ENCODE results near the gene ZNF609. TPM values are rescaled to one million over a fixed set of nuclear protein-coding genes. Genes with fewer than 3 reads are reported as not detected.

ZNF609 gene
- total and polyA plus RNA-seq, 2 experiments from 2014 or later: 12.5 to 23.0 TPM

DNA sequence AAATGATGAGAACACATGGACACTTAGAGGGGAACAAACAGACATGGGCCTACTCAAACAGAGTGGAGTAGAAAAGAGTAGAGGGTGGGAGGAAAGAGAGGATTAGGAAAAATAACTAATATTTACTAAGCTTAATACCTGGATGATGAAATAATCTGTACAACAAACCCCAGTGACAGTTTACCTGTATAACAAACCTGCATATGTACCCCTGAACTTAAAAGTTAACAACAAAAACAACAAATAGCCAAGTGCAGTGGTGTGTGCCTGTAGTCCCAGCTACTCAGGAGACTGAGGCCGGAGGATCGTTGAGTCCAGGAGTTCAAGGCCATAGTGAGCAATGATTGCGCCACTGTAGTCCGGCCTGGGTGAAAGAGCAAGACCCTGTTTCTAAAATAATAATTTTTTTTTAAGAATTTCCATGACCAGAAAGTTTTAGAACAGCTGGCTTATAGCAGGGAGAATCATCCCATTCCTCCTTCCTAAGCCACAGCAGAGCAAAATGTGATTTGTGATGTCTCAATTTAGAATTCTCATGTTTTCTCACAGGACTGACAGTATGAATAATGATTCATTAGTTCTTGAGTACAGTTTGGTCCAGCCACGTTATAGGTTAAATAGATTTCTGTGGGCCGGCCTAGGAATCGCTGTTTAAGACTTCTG, 150.0 kb downstream of the ZNF609 start:
- 67% methylated on average over 7 of the region's 7 CpGs for WGBS (ENCODE audit: low lambda C conversion rate, missing lambda C conversion rate)
- Histone ChIP-seq H3K36me3 (replicated peaks; ENCODE audit: insufficient read depth, low read depth) (no peaks in the 10 kb centered on the region), H4K20me1 (ENCODE audit: insufficient read depth, poor library complexity, severe bottlenecking) (peaks cover 13% of the 10 kb centered on the region), H2AFZ (no peak overlapping the region), H3K9me3 (ENCODE audit: low read depth) (no peaks in the 10 kb centered on the region), H3K27me3 (no peaks in the 10 kb centered on the region), H3K4me3 (no peak overlapping the region), H3K27ac (peak overlapping the region; percentile 13), H3K4me2 (no peak overlapping the region), H3K4me1 (ENCODE audit: insufficient read depth) (peaks cover 14% of the 10 kb centered on the region), H3K9me2 (replicated peaks; ENCODE audit: insufficient read depth) (no peaks in the 10 kb centered on the region), H3K79me2 (peaks cover 92% of the 10 kb centered on the region)
- no peak for TF ChIP-seq EZH2 (IDR thresholded peaks at IDR 0.05; ENCODE audit: borderline replicate concordance)
- no peak for TF ChIP-seq EZH2phosphoT487 (IDR thresholded peaks at IDR 0.05; ENCODE audit: low read depth, severe bottlenecking, unreplicated experiment)
- TF ChIP-seq, protein P1, sequence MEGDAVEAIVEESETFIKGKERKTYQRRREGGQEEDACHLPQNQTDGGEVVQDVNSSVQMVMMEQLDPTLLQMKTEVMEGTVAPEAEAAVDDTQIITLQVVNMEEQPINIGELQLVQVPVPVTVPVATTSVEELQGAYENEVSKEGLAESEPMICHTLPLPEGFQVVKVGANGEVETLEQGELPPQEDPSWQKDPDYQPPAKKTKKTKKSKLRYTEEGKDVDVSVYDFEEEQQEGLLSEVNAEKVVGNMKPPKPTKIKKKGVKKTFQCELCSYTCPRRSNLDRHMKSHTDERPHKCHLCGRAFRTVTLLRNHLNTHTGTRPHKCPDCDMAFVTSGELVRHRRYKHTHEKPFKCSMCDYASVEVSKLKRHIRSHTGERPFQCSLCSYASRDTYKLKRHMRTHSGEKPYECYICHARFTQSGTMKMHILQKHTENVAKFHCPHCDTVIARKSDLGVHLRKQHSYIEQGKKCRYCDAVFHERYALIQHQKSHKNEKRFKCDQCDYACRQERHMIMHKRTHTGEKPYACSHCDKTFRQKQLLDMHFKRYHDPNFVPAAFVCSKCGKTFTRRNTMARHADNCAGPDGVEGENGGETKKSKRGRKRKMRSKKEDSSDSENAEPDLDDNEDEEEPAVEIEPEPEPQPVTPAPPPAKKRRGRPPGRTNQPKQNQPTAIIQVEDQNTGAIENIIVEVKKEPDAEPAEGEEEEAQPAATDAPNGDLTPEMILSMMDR (IDR thresholded peaks at IDR 0.05; ENCODE audit: poor library complexity): no peak
- DNase-seq (ENCODE audit: low spot score): no peak

DNA sequence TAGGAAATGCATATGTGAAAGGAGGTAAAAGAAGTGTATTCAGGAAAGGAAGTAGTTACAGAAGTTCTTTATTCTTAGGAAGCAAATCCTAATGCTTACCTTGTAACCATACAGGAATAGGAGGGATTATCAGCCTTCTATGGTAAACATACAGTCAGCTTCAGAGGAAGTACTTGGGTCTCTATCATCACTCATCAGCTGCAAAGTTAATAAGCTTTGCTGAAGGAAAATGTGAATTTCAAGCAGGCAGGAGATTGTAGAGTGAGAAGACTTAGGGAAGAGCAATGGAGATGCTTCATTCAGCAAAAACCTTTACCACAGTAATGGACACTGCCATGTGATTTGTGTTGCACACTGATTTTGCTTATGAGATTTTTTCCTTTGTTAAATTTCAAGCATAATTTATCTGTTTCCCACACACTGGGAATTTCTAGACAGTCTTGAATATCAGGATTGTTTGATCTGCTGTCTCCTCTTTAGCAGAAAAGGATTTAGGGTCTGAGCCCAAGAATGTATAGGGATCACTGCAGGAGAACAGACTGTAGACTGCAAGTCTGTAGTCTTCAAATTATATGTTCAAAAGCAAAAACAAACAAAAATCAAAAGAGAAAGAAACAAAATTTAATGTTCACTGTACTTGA, 150.8 kb downstream of the ZNF609 start:
- Histone ChIP-seq H3K9me2 (replicated peaks; ENCODE audit: insufficient read depth) (no peaks in the 10 kb centered on the region), H3K27ac (peak overlapping the region; percentile 13), H3K27me3 (no peaks in the 10 kb centered on the region), H4K20me1 (ENCODE audit: insufficient read depth, poor library complexity, severe bottlenecking) (peaks cover 13% of the 10 kb centered on the region), H3K4me1 (ENCODE audit: insufficient read depth) (peaks cover 14% of the 10 kb centered on the region), H3K4me2 (no peak overlapping the region), H3K79me2 (peaks cover 94% of the 10 kb centered on the region), H2AFZ (no peak overlapping the region), H3K9me3 (ENCODE audit: low read depth) (no peaks in the 10 kb centered on the region), H3K36me3 (replicated peaks; ENCODE audit: insufficient read depth, low read depth) (no peaks in the 10 kb centered on the region), H3K4me3 (no peak overlapping the region)
- TF ChIP-seq EZH2phosphoT487 (IDR thresholded peaks at IDR 0.05; ENCODE audit: low read depth, severe bottlenecking, unreplicated experiment) (no peak), EZH2 (IDR thresholded peaks at IDR 0.05; ENCODE audit: borderline replicate concordance) (no peak)
- TF ChIP-seq, protein P1 (IDR thresholded peaks at IDR 0.05; ENCODE audit: poor library complexity): no peak
- DNase-seq (ENCODE audit: low spot score): no peak

DNA sequence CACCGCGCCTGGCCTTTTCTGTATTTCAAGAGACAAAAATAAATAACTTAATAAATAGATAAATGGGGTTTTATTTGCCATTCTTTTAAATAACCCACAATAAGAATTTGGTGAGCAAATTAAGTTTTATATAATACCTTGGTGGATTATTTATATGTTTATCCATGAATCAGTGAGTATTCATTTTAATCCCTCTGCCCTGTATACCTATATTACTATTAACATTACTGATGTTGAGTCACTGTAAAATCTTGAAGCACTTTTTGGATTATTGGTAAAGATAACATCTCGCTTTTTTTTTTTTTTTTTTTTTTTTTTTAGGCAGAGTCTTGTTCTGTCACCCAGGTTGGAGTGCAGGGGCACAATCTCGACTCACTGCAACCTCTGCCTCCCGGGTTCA, 154.1 kb downstream of the ZNF609 start:
- 93% methylated on average over 5 of the region's 5 CpGs for WGBS (ENCODE audit: low lambda C conversion rate, missing lambda C conversion rate)
- Histone ChIP-seq H3K4me2 (no peak overlapping the region), H3K4me1 (ENCODE audit: insufficient read depth) (peaks cover 16% of the 10 kb centered on the region), H3K4me3 (no peak overlapping the region), H2AFZ (no peak overlapping the region), H3K36me3 (replicated peaks; ENCODE audit: insufficient read depth, low read depth) (no peaks in the 10 kb centered on the region), H3K79me2 (peaks cover 93% of the 10 kb centered on the region), H3K9me2 (replicated peaks; ENCODE audit: insufficient read depth) (no peaks in the 10 kb centered on the region), H4K20me1 (ENCODE audit: insufficient read depth, poor library complexity, severe bottlenecking) (peaks cover 21% of the 10 kb centered on the region), H3K9me3 (ENCODE audit: low read depth) (no peaks in the 10 kb centered on the region), H3K27ac (no peak overlapping the region), H3K27me3 (no peaks in the 10 kb centered on the region)
- no peak for DNase-seq (ENCODE audit: low spot score)
- TF ChIP-seq, protein P1 (IDR thresholded peaks at IDR 0.05; ENCODE audit: poor library complexity): no peak
- TF ChIP-seq EZH2 (IDR thresholded peaks at IDR 0.05; ENCODE audit: borderline replicate concordance) (no peak), EZH2phosphoT487 (IDR thresholded peaks at IDR 0.05; ENCODE audit: low read depth, severe bottlenecking, unreplicated experiment) (no peak)
